KMS-11 (cell line): Measurements from ENCODE around the gene MED13L.

Experiments
- H2AFZ ChIP-seq: fragments of 200-600 bp; sonication (generic); 2 replicates; pipeline ENCODE4 v1.6.1; 2016; ENCODE audit warnings: antibody characterized with exemption, mixed run types, low read depth
- H3K27ac ChIP-seq: fragments of 200-600 bp; sonication (generic); 2 replicates; pipeline ENCODE4 v1.6.1; 2016; ENCODE audit warnings: mild to moderate bottlenecking, mixed run types
- H3K27me3 ChIP-seq: fragments of 200-600 bp; sonication (generic); 2 replicates; pipeline ENCODE4 v1.6.1; 2017; ENCODE audit warnings: mild to moderate bottlenecking, low read depth, mixed run types, moderate library complexity; ENCODE audit not compliant: insufficient read depth
- H3K36me3 ChIP-seq: fragments of 200-600 bp; sonication (generic); 2 replicates; pipeline ENCODE4 v1.6.1; 2017; ENCODE audit warnings: mild to moderate bottlenecking, mixed run types; ENCODE audit not compliant: insufficient read depth
- H3K4me1 ChIP-seq: fragments of 200-600 bp; sonication (generic); 2 replicates; pipeline ENCODE4 v1.6.1; 2016; ENCODE audit warnings: mild to moderate bottlenecking, low read depth, mixed run types; ENCODE audit not compliant: poor library complexity, severe bottlenecking
- H3K4me2 ChIP-seq: fragments of 200-600 bp; sonication (generic); 2 replicates; pipeline ENCODE4 v1.7.0; 2016; ENCODE audit warnings: mild to moderate bottlenecking, mixed run types
- H3K4me3 ChIP-seq: fragments of 200-600 bp; sonication (generic); IDR thresholded peaks from 2 replicates; pipeline ENCODE4 v1.6.1; 2017; ENCODE audit warnings: low read depth, low read length, mixed read lengths; ENCODE audit not compliant: insufficient read depth
- H3K79me2 ChIP-seq: fragments of 200-600 bp; sonication (generic); 2 replicates; pipeline ENCODE4 v1.6.1; 2016; ENCODE audit warnings: low read depth, mixed run types; ENCODE audit not compliant: insufficient read depth
- H3K9ac ChIP-seq: fragments of 200-600 bp; sonication (generic); 2 replicates; pipeline ENCODE4 v1.6.1; 2016; ENCODE audit warnings: mild to moderate bottlenecking, mixed run types
- H4K20me1 ChIP-seq: fragments of 200-600 bp; sonication (generic); 2 replicates; pipeline ENCODE4 v1.6.1; 2016; ENCODE audit warnings: mild to moderate bottlenecking, mixed run types; ENCODE audit not compliant: insufficient read depth
- CTCF ChIP-seq: fragments of 200-600 bp; sonication (generic); conservative IDR thresholded peaks from 2 replicates; pipeline ENCODE4 v1.6.1; 2017; ENCODE audit warnings: low read depth, mild to moderate bottlenecking, antibody characterized with exemption, low read length, moderate library complexity, mixed read lengths

Gene MED13L

GRCh38 chr12:116138781-116139180, 138.7 kb downstream of the MED13L start:
- H2AFZ ChIP-seq = no peak overlapping the region
- H3K4me2 ChIP-seq = no peak overlapping the region
- no peak for TF ChIP-seq CTCF
- no peak overlapping the region for H3K27ac ChIP-seq
- no peaks in the 10 kb centered on the region for H4K20me1 ChIP-seq
- peaks cover 78% of the 10 kb centered on the region; the same call in 1 of the 2 replicates for H3K79me2 ChIP-seq
- no peaks in the 10 kb centered on the region for H3K36me3 ChIP-seq
- no peak overlapping the region for H3K9ac ChIP-seq
- no peaks in the 10 kb centered on the region for H3K27me3 ChIP-seq
- peaks cover 32% of the 10 kb centered on the region for H3K4me1 ChIP-seq
- H3K4me3 ChIP-seq = no peak overlapping the region

GRCh38 chr12:116138364-116138763, 139.1 kb downstream of the MED13L start:
- no peak overlapping the region for H2AFZ ChIP-seq
- H3K9ac ChIP-seq = no peak overlapping the region
- H3K4me2 ChIP-seq = no peak overlapping the region
- no peak overlapping the region for H3K27ac ChIP-seq
- H4K20me1 ChIP-seq = no peaks in the 10 kb centered on the region
- H3K36me3 ChIP-seq = no peaks in the 10 kb centered on the region
- no peak for TF ChIP-seq CTCF
- no peak overlapping the region for H3K4me3 ChIP-seq
- H3K4me1 ChIP-seq = peaks cover 28% of the 10 kb centered on the region
- peaks cover 78% of the 10 kb centered on the region; the same call in 1 of the 2 replicates for H3K79me2 ChIP-seq
- H3K27me3 ChIP-seq = no peaks in the 10 kb centered on the region

- H3K36me3 ChIP-seq = no peaks in the 10 kb centered on the region
- no peak overlapping the region for H3K27ac ChIP-seq
- H3K4me3 ChIP-seq = no peak overlapping the region
- peaks cover 70% of the 10 kb centered on the region; the same call in 1 of the 2 replicates for H3K79me2 ChIP-seq
- no peaks in the 10 kb centered on the region for H3K27me3 ChIP-seq
- H2AFZ ChIP-seq = no peak overlapping the region
- no peak overlapping the region for H3K4me2 ChIP-seq
- no peaks in the 10 kb centered on the region for H4K20me1 ChIP-seq
- no peak for TF ChIP-seq CTCF
- peaks cover 17% of the 10 kb centered on the region for H3K4me1 ChIP-seq
- H3K9ac ChIP-seq = no peak overlapping the region
Observed at GRCh38 chr12:116137318-116137717, 140.2 kb downstream of the MED13L start.

GRCh38 chr12:116136340-116136739, 141.2 kb downstream of the MED13L start:
- Histone ChIP-seq H3K27ac (no peak overlapping the region), H2AFZ (no peak overlapping the region), H3K4me1 (peaks cover 14% of the 10 kb centered on the region), H3K79me2 (peaks cover 68% of the 10 kb centered on the region; the same call in 1 of the 2 replicates), H3K27me3 (no peaks in the 10 kb centered on the region), H3K4me2 (no peak overlapping the region), H4K20me1 (no peaks in the 10 kb centered on the region), H3K9ac (no peak overlapping the region), H3K36me3 (no peaks in the 10 kb centered on the region), H3K4me3 (no peak overlapping the region)
- no peak for TF ChIP-seq CTCF
